ENCODE data around the gene ELP5.

DNA sequence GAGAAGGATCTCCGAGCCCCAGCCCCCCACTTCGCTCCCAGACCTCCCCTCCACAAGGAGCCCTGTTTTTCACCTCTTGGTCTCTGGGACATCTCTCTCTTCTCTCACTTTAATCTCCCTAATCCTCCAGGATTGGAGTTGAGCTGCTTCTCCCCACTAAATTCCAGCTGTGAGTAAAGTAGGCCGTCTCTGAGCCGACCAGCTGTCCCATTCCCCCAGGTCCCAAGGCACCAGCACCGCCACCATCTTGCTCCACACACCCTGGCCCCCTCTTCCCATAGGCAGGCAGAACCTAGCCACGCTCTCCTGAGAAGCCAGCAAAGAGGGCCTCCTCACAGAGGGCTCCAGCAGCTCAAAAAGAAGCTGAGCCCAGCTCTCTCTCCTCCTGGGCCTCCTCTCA is 33.3 kb upstream of the ELP5 start:
- TF ChIP-seq POLR2AphosphoS5 (IDR thresholded peaks at IDR 0.05; ENCODE audit: borderline replicate concordance, low read depth, low read length) (0 out of 2 replicates have a peak, but pooled peaks have one; percentile 32), EZH2 (IDR thresholded peaks at IDR 0.05) (no peak)

Data from SK-N-MC (cell line).